GM19397 (cell line): ENCODE results near the gene RIMS1.

ENCODE experiments used
- ATAC-seq: cut with Tn5 transposase; IDR thresholded peaks from one replicate; pipeline ENCODE4 v1.9.1; 2021; ENCODE audit warnings: mild to moderate bottlenecking, moderate library complexity; ENCODE audit not compliant: unreplicated experiment

Gene RIMS1

GRCh38 chr6:72238021-72238420, 351.7 kb downstream of the RIMS1 start:
- ATAC-seq, result no peak

GRCh38 chr6:72238900-72239299, 352.6 kb downstream of the RIMS1 start:
- no peak for ATAC-seq

- no peak for ATAC-seq
Measured at GRCh38 chr6:72245565-72245964, 359.2 kb downstream of the RIMS1 start.

DNA sequence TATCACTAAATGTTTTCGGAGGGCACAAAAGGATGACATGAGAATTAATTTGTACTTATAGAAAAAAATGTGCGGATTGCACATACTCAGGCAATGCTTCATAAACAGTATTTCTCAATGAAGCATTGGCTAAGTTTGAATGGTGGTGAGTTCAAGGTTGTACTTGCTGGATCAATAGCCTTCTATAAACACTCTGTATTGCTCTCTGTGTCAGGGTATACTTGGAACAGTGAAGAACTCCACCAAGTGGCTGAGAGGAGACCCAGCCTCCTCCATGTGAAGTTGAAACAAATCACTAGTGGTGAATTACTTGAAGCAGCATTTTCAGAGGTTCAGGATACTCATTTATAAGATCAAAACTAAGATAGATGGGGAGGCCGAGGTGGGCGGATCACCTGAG, 360.6 kb downstream of the RIMS1 start:
- ATAC-seq, result no peak

DNA sequence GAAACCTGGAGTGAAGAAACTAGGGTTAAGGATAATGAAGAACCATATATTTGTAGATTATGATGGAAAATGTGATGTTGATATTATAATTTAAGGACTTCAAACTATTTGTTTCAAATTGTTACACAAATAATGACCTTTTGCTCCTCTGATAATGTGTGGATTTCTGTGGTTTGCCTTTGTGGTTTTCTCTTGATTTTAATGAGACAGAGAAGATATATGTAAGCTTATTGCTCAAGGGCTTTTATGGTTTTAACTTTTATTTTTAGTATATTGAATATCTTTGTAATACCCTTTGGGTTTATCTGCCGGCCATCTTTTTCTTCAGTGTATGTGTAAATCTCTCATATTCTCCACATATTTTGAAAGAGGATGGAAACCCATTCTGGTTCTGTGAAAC, 362.3 kb downstream of the RIMS1 start:
- ATAC-seq, result no peak

DNA sequence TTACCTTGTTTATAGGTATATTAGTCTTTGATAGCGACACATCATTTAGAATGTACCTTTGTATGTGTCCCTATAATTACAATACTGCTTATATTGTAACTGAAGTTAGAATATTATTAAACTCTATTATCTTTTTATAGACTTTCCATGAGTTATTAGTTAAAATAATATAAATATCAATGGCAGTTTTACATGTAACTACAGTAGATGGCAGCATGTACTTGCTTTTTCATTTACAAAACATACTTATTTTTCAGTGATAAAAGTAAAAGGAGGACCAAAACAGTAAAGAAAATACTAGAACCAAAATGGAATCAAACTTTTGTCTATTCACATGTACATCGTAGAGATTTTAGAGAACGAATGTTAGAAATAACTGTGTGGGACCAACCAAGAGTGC, 364.3 kb downstream of the RIMS1 start:
- ATAC-seq, result no peak

DNA sequence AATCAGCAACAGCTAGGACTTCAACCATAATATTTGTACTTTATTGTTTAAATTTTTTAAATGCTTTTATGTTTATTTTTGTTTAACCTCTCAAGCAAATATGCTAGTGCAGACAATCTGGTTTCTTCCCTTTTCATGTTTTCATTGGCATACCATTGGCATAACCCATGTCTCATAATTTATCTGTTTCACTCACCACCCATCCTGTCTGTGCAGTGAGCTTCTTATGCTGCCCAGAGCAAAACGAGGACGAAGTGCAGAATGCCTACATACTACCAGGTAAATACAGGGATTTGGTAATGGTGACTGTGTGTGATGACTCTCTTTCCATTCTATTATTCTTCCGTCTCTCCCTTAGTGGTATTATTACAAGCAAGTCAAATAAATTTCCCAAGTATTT, 374.1 kb downstream of the RIMS1 start:
- no peak for ATAC-seq

DNA sequence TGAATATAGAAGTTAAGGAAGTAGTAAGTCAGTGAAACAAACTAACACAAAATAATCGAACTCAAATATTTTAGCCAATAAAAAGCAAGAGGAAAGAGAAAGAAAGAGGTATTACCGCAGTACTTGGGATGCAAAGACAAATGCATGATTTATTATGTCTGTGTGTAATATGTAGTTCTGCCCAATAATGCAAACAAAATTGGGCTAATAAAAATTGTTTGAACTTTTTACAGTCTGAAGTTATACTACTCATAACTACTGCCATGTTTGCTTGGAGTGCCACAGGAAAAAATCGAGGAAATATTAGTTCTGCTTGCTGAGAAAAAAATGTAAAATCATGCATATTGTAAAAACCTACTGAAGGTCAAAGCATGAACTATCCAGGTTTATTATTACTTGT, 375.2 kb downstream of the RIMS1 start:
- ATAC-seq, result no peak

DNA sequence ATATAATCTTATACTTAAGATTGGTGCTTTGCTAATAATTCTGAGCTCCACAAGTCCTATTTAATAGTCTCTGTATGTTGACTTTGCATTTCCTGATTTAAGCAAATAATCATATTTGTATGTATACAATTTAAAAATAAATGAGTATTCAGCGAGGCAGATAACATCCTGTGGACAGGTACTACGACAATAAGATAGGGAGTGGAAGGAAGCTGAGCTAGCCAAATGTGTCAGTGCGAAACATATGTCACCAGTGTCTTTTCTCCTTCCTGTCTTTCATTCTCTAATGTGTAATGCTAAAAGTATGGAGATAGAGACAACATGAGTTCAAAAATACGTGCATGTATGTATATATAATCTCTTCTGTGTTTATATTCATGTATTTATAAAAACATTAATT, 375.9 kb downstream of the RIMS1 start:
- no peak for ATAC-seq

DNA sequence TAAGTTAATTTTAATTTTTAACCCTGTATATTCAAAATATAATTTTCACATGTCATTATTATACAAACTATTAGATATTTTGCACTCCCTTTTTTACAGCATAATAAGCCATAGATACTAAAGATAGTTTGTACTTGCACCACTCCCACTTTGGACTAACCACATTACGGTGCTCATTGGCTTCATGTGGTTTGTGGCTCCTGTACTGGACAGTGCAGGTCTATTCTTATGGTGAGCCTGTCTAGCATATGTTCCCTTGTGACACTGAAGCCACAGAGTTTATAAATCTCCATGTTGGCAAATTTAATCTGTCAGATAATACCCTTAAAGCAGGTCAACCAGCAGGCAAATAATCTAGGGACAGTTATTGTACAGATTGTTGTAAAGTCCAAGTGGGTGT, 381.1 kb downstream of the RIMS1 start:
- no peak for ATAC-seq

- ATAC-seq, result no peak
Measured at GRCh38 chr6:72271531-72271930, 385.2 kb downstream of the RIMS1 start.

DNA sequence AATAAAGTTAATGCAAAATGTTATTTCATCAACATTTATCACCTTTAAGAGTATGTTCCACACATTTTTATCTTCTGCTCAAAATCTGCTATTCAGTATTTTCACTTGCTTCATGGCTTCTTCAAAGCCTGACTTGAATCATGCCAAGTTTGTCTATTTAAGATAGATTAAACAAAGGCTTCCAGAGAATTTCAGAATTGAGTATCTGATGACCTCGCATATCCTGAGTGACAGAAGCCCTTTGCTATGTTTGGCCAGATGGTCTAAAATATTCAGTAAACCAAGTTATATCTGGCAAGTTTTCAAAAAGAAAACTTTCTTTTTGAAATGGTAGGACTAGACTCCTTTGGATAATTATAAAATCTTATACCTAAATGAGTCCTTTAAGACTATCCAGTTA, 386.6 kb downstream of the RIMS1 start:
- ATAC-seq, result no peak

DNA sequence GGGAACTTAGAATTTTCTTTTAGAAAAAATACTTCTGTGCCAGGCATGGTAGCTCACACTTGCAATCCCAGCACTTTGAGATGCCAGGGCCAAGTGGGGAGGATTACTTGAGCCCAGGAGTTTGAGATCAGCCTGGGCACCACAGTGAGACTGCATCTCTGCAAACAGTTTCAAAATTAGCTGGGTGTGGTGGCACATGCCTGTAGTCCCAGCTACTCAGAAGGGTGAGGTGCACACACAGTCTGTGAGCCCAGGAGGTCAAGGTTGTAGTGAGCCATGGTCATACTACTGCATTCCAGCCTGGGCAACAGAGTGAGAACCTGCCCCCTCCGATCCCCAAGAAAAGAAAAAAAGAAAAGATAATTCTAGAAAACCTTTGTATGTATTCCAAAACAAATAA, 389.5 kb downstream of the RIMS1 start:
- no peak for ATAC-seq

DNA sequence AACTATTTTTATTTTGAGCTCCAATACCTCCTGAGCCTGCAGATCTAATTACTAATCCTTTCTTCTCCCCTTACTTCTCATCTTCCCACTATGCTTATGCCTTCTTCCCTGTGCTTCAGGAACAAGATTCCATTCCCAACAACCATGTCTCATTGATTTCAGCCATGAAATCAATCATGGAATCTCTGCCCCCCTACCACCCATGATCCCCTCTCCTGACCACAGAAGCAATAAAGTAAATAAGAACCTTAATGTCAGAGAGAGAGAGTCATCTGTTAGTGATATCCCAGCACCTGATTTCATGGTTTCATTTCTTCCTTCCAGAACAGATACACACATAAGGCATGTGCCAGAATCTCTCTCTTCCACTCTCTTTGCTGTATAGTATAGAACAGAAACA, 395.9 kb downstream of the RIMS1 start:
- no peak for ATAC-seq

- ATAC-seq, result no peak
Measured at GRCh38 chr6:72283571-72283970, 397.2 kb downstream of the RIMS1 start.

- ATAC-seq, result no peak
Measured at GRCh38 chr6:72286911-72287311, 400.6 kb downstream of the RIMS1 start.

DNA sequence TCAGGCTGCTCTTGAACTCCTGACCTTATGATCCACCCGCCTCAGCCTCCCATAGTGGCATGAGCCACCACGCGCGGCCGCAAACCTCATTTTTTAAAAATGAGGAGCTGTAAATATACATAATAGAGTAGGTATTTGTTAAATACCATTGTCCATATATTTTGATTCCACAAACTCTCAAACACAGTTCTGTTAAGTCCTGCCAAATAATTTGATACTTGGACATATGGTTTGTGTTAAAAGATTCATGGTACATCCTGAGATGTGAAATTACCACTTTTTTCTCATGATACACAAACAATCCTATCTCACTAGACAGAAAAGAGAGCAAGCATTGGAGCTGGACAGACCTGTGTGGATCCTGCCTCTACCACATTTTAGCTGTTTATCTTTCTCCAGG, 401.5 kb downstream of the RIMS1 start:
- ATAC-seq, result no peak

DNA sequence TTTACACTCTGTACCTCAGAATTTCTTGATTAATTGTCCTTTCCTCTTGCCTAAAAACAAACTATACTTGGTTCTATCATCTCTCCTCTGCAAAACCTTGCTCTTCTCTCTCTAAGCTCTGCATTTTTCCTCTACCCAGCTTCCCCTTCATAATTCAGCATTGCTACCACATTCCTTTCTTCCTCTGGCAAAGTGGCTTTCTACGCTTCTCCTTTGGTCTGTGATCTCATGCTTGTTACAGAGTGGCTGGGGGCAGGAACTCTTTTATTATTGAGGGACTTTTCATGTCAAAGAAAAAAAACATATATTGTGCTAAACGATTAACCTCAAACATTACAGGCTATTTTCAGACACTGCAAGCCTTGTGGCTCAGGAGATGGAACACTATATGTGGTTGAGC, 402.2 kb downstream of the RIMS1 start:
- no peak for ATAC-seq

DNA sequence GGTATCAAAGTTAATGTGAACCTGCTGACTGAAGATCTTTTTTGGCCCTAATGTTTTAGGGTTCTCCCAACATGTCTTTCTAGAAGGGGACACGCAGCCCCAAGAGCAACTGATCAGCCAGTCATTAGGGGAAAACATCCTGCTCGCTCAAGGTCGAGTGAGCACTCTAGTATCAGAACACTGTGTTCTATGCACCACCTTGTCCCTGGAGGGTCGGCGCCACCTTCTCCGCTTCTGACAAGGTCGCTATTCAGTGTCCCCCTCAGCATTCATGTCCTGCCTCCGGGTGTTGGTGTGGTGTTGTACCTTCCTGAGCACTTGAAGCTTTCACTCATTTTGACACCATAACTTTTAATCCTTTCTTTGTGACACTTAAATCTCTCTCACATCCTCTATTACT, 404.3 kb downstream of the RIMS1 start:
- no peak for ATAC-seq

GRCh38 chr6:72296375-72296774, 410.0 kb downstream of the RIMS1 start:
- ATAC-seq, result no peak

DNA sequence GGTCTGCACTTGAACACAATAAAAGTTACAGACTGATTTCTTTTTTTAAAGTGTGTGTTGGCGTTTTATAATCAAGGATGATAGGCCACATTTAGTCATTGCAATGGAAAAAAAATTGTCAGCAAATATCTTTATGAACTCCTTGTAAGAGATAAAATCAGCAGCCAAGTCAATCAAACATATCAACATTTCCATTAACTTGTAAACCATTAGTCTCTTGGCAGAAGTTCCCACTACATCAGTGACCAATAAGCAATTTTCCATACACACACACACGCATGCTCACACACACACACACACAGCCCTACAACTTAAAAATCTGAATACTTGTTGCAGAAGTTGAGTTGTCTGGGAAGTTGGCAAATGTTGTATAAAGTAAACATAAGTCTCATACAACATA, 419.6 kb downstream of the RIMS1 start:
- ATAC-seq, result no peak

GRCh38 chr6:72316675-72317380, 430.5 kb downstream of the RIMS1 start:
- no peak for ATAC-seq

DNA sequence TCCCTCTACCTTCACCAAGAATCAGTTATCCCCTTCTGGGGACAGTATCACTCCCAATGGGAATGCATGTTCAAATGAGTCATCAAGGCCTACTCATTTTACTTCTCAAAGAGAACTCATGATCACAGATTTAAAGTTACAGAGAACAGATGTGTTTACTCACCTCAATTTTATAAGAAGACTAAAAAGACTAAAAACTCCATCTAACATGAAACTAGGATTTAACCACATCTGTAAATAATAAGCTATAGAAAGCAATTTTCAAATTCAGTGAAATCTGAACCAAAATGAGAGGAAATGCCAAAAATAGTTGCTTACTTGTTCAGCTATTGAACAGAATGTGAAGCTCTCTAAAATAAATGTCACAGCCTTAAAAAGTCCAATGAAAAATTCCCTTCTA, 435.4 kb downstream of the RIMS1 start:
- no peak for ATAC-seq
